PC-9 (cell line): Measurements from ENCODE around the gene BCL2L1. TPM values are rescaled to one million over a fixed set of nuclear protein-coding genes. Genes with fewer than 3 reads are reported as not detected.

Experiments
- BruUV-seq: library from RNA; stranded (reverse); fragments of 400-500 nt; replicated peaks from 2 replicates; lab custom pipeline; 2021; lab: Mats Ljungman, UMichigan
- CTCF ChIA-PET: fragments of 300-600 bp; sonication (Branson Sonifier 250); formaldehyde crosslinking; loops from one replicate; lab custom pipeline; 2022; ENCODE audit warnings: antibody characterized with exemption; lab: Charles Lee
- POLR2A ChIA-PET: fragments of 300-600 bp; sonication (Branson Sonifier 250); formaldehyde crosslinking; loops from one replicate; lab custom pipeline; 2022; ENCODE audit warnings: antibody characterized with exemption; ENCODE audit not compliant: unreplicated experiment; lab: Charles Lee
- DNase-seq, 2 experiments: peaks; one replicate each; pipeline versions ENCODE4 v3.0.0 to v3.0.0-alpha.2; 2015 to 2022; ENCODE audit warnings: mixed read lengths in 1 of 2
- H2AFZ ChIP-seq: fragments of 200-600 bp; sonication (generic); 2 replicates; pipeline ENCODE4 v1.8.1; 2017; ENCODE audit warnings: antibody characterized with exemption
- H3F3A ChIP-seq: fragments of 200-600 bp; sonication (generic); 2 replicates; pipeline ENCODE4 v1.8.1; 2017; ENCODE audit warnings: antibody characterized with exemption, mild to moderate bottlenecking, low read depth; ENCODE audit not compliant: insufficient read depth
- H3K27ac ChIP-seq: fragments of 200-600 bp; sonication (generic); 2 replicates; pipeline ENCODE4 v1.6.1; 2016; ENCODE audit warnings: mixed run types
- H3K27me3 ChIP-seq: fragments of 200-600 bp; sonication (generic); 2 replicates; pipeline ENCODE4 v1.6.1; 2016; ENCODE audit warnings: low read depth, mixed run types; ENCODE audit not compliant: insufficient read depth
- H3K36me3 ChIP-seq: fragments of 200-600 bp; sonication (generic); 2 replicates; pipeline ENCODE4 v1.6.1; 2016; ENCODE audit warnings: low read depth, mixed run types
- H3K4me1 ChIP-seq: fragments of 200-600 bp; sonication (generic); replicated peaks from 2 replicates; pipeline ENCODE4 v1.6.1; 2016; ENCODE audit warnings: mixed run types; ENCODE audit not compliant: insufficient read depth
- H3K4me2 ChIP-seq: fragments of 200-600 bp; sonication (generic); 2 replicates; pipeline ENCODE4 v1.6.1; 2017; ENCODE audit warnings: mixed run types
- H3K4me3 ChIP-seq: fragments of 200-600 bp; sonication (generic); 2 replicates; pipeline ENCODE4 v1.6.1; 2016; ENCODE audit warnings: mixed run types
- H3K79me2 ChIP-seq: fragments of 200-600 bp; sonication (generic); 2 replicates; pipeline ENCODE4 v1.6.1; 2017; ENCODE audit warnings: low read depth, mixed run types
- H3K9me2 ChIP-seq: fragments of 200-600 bp; sonication (generic); 2 replicates; pipeline ENCODE4 v1.8.1; 2017; ENCODE audit warnings: mild to moderate bottlenecking; ENCODE audit not compliant: insufficient read depth
- H3K9me3 ChIP-seq: fragments of 200-600 bp; sonication (generic); 2 replicates; pipeline ENCODE4 v1.8.1; 2016; ENCODE audit warnings: low read depth; ENCODE audit not compliant: insufficient read depth
- H4K20me1 ChIP-seq: fragments of 200-600 bp; sonication (generic); 2 replicates; pipeline ENCODE4 v1.8.1; 2017; ENCODE audit not compliant: insufficient read depth
- EZH2 ChIP-seq: fragments of 200-600 bp; sonication (generic); IDR thresholded peaks from 2 replicates; pipeline ENCODE4 v1.8.0; 2017; ENCODE audit warnings: antibody characterized with exemption, low read depth
- intact Hi-C: fragments of 100-400 bp; cut with micrococcal nuclease; formaldehyde crosslinking; loops from one replicate; pipeline ENCODE4 v1.10.0; 2022; ENCODE audit not compliant: unreplicated experiment
- total RNA-seq: library from RNA; stranded (reverse); gene quantifications from 2 replicates; pipeline ENCODE4 v1.2.3, GENCODE V29; 2021
- TF ChIP-seq, protein P1 (sequence below): fragments of 200-600 bp; sonication (generic); conservative IDR thresholded peaks from 2 replicates; pipeline ENCODE4 v1.6.1; 2017; ENCODE audit warnings: mixed run types, antibody characterized with exemption, mild to moderate bottlenecking, moderate library complexity

BCL2L1 gene
- total RNA-seq, 1 experiment from 2014 or later, result 125 TPM

DNA sequence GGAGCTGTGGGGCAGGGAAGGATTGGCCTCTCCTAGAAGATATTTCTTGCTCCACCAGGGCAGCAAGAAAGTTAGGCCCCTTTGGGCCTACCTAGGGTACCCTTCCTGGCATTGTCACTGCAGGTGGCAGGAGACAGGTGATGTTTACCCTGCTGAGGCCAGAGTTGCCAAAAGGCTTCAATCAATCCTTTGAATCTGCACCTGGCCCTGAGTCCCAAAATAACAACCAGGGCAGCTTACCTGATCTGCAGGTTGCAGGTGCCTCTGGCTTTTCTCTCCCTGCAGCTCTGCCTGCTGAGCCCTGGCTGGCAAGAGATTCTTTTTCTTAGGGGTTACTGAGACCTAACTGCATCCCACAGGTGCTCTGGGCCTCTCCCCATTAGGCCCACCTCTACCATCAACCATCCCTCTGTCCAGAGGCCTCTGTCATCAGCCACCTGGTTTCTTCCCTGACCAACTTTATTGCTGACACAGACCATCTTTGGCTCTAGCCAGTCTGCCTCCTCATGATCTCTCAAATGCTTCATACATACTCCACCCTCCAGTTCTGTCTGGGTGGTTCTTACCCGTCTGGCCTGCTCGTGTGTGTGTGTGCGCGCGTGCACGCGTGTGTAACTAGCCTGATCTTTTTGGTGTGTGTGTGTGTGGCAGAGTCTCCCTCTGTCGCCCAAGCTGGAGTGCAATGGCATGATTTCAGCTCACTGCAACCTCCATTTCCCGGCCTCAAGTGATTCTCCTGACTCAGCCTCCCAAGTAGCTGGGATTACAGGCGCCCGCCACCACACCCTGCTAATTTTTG lies 13.7 kb downstream of the BCL2L1 start:
- no peak for TF ChIP-seq EZH2
- TF ChIP-seq, protein P1, sequence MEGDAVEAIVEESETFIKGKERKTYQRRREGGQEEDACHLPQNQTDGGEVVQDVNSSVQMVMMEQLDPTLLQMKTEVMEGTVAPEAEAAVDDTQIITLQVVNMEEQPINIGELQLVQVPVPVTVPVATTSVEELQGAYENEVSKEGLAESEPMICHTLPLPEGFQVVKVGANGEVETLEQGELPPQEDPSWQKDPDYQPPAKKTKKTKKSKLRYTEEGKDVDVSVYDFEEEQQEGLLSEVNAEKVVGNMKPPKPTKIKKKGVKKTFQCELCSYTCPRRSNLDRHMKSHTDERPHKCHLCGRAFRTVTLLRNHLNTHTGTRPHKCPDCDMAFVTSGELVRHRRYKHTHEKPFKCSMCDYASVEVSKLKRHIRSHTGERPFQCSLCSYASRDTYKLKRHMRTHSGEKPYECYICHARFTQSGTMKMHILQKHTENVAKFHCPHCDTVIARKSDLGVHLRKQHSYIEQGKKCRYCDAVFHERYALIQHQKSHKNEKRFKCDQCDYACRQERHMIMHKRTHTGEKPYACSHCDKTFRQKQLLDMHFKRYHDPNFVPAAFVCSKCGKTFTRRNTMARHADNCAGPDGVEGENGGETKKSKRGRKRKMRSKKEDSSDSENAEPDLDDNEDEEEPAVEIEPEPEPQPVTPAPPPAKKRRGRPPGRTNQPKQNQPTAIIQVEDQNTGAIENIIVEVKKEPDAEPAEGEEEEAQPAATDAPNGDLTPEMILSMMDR, result no peak
- H3K27me3 ChIP-seq, result no peaks in the 10 kb centered on the region
- H3K4me1 ChIP-seq, result peaks cover 95% of the 10 kb centered on the region
- intact Hi-C loops, result no loop called here
- POLR2A ChIA-PET, result interaction anchor here (0.5 to 1.2 kb wide), 5 partner anchors 11 to 142 kb away, joined by 3 to 7 read pairs (median 4); no protein-coding TSS in a partner anchor
- no TSS peak for BruUV-seq
- CTCF ChIA-PET, result interaction anchor here (0.6 to 1.3 kb wide), 3 partner anchors 14 to 47 kb away, joined by 3 to 5 read pairs (median 4); no protein-coding TSS in a partner anchor
- H3K4me3 ChIP-seq, result no peak overlapping the region
- DNase-seq, result no peak
- H3K79me2 ChIP-seq, result peaks cover 93% of the 10 kb centered on the region
- H3K36me3 ChIP-seq, result peaks cover 51% of the 10 kb centered on the region
- peak overlapping the region; percentile 95 for H3K27ac ChIP-seq
- no peaks in the 10 kb centered on the region for H4K20me1 ChIP-seq
- peaks cover 93% of the 10 kb centered on the region for H3F3A ChIP-seq
- no peaks in the 10 kb centered on the region for H3K9me2 ChIP-seq
- no peak overlapping the region for H2AFZ ChIP-seq
- H3K9me3 ChIP-seq, result no peaks in the 10 kb centered on the region
- peak overlapping the region; percentile 47 for H3K4me2 ChIP-seq

DNA sequence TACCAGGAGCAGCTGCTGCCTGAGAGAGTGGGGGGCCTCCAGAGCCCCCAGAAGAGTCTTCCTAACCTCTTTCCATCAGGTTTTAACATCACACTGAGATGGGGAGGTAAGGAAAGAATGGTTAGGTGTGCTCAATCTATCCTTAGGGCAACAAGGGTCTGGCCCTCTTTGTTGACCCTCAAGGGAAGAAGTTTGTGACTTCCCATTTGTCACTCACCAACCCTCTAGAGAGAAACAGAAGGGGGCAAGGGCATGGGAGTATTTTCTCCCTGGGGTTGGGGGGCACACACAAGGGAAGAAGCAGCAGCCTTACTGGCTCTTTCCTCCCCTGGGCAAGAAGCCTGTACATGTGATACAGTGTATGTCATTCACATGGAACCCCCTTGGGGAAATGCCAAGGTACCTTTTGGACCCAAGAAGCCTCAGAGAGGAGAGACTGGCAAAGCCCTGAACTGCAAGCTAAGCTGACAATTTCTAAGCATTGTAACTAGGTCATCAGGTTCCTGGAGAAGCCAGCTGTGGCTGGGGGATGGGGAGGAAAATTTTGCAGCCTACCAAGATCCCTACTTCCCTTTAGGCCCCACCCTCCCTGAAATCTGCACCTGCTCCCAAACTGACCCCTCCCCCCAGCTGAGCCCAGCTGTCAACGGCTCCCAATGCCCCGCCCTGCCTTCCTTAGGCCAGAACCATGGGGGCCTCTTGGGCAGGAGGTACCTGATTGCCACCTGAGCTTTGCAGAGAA lies 14.5 kb downstream of the BCL2L1 start:
- Histone ChIP-seq H4K20me1 (no peaks in the 10 kb centered on the region), H3K27ac (peak overlapping the region; percentile 95), H2AFZ (no peak overlapping the region), H3K36me3 (peaks cover 50% of the 10 kb centered on the region), H3K4me2 (peak overlapping the region; percentile 47), H3K27me3 (no peaks in the 10 kb centered on the region), H3K9me2 (no peaks in the 10 kb centered on the region), H3K9me3 (no peaks in the 10 kb centered on the region), H3F3A (peaks cover 93% of the 10 kb centered on the region), H3K4me1 (peaks cover 95% of the 10 kb centered on the region), H3K4me3 (no peak overlapping the region), H3K79me2 (peaks cover 94% of the 10 kb centered on the region)
- POLR2A ChIA-PET, result interaction anchor here (0.5 to 1.2 kb wide), 4 partner anchors 12 to 141 kb away, joined by 3 to 7 read pairs (median 4); no protein-coding TSS in a partner anchor
- peak; percentile 61 to 67 for DNase-seq
- no TSS peak for BruUV-seq
- TF ChIP-seq EZH2, result no peak
- TF ChIP-seq, protein P1, result no peak
- intact Hi-C loops, result no loop called here
- CTCF ChIA-PET, result interaction anchor here (0.6 to 1.3 kb wide), 3 partner anchors 13 to 46 kb away, joined by 3 to 5 read pairs (median 4); no protein-coding TSS in a partner anchor

DNA sequence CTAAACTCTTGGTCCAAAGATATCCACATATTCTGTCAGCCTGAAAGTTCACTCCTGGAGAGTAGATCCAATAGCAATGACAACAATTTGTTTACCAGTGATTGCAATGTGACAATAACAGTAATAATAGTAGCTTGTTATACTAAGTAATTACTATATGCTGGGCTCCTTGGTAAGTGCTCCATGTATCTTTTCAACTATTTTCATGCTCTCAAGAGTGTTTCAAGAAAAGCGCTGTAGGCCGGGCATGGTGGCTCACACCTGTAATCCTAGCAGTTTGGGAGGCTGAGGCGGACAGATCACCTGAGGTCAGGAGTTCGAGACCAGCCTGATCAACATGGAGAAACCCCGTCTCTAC lies 15.4 kb downstream of the BCL2L1 start:
- peak overlapping the region; percentile 95 for H3K27ac ChIP-seq
- H3K27me3 ChIP-seq, result no peaks in the 10 kb centered on the region
- H3K79me2 ChIP-seq, result peaks cover 96% of the 10 kb centered on the region
- H3K4me1 ChIP-seq, result peaks cover 88% of the 10 kb centered on the region
- H3K4me2 ChIP-seq, result peak overlapping the region; percentile 73; the same call in 1 of the 2 replicates
- no peak for DNase-seq
- intact Hi-C loops, result no loop called here
- ChIA-PET POLR2A (no interaction called here), CTCF (interaction anchor here (0.7 kb wide), 1 partner anchor 73 kb away, joined by 10 read pairs; no protein-coding TSS in a partner anchor)
- H3K36me3 ChIP-seq, result peaks cover 49% of the 10 kb centered on the region
- H3K4me3 ChIP-seq, result no peak overlapping the region
- H4K20me1 ChIP-seq, result no peaks in the 10 kb centered on the region
- no peak for TF ChIP-seq EZH2
- TF ChIP-seq, protein P1, result no peak
- no peak overlapping the region for H2AFZ ChIP-seq
- no TSS peak for BruUV-seq
- H3K9me2 ChIP-seq, result no peaks in the 10 kb centered on the region
- H3F3A ChIP-seq, result peaks cover 89% of the 10 kb centered on the region
- no peaks in the 10 kb centered on the region for H3K9me3 ChIP-seq
